H9 (cell line): ENCODE measurements around the gene CELSR2. TPM values are rescaled to one million over a fixed set of nuclear protein-coding genes. Genes with fewer than 3 reads are reported as not detected.
A peak's percentile ranks its signal among the peaks of the same experiment; 100 is the strongest.

Experiments used
- DNase-seq: peaks from one replicate; pipeline ENCODE4 v3.0.0-alpha.2; 2017
- H2AFZ ChIP-seq: one replicate; pipeline ENCODE4 v1.6.1; 2013; ENCODE audit warnings: mild to moderate bottlenecking, low read length, control low read depth, moderate library complexity
- H2AK5ac ChIP-seq: 2 replicates; pipeline ENCODE4 v1.6.1; 2013; ENCODE audit warnings: low read length, control low read depth, mixed read lengths; ENCODE audit not compliant: insufficient read length
- H2BK120ac ChIP-seq: one replicate; pipeline ENCODE4 v1.6.1; 2013; ENCODE audit warnings: low read depth, mild to moderate bottlenecking, low read length, control low read depth, inconsistent platforms; ENCODE audit not compliant: poor library complexity, severe bottlenecking
- H2BK12ac ChIP-seq: 2 replicates; pipeline ENCODE4 v1.6.1; 2013; ENCODE audit warnings: low read length, control low read depth, mixed read lengths, low read depth; ENCODE audit not compliant: insufficient read length
- H2BK15ac ChIP-seq: 2 replicates; pipeline ENCODE4 v1.6.1; 2013; ENCODE audit warnings: low read depth, low read length, control low read depth
- H2BK20ac ChIP-seq: one replicate; pipeline ENCODE4 v1.6.1; 2013; ENCODE audit warnings: low read depth, mild to moderate bottlenecking, low read length, control low read depth, inconsistent platforms; ENCODE audit not compliant: poor library complexity, severe bottlenecking
- H2BK5ac ChIP-seq: 2 replicates; pipeline ENCODE4 v1.6.1; 2013; ENCODE audit warnings: low read length, control low read depth, mixed read lengths; ENCODE audit not compliant: insufficient read length
- H3K14ac ChIP-seq: 2 replicates; pipeline ENCODE4 v1.6.1; 2013; ENCODE audit warnings: low read length, control low read depth; ENCODE audit not compliant: insufficient read depth
- H3K18ac ChIP-seq: 2 replicates; pipeline ENCODE4 v1.6.1; 2013; ENCODE audit warnings: low read depth, mild to moderate bottlenecking, mixed read lengths, low read length, control low read depth; ENCODE audit not compliant: insufficient read length
- H3K23ac ChIP-seq: 2 replicates; pipeline ENCODE4 v1.6.1; 2013; ENCODE audit warnings: low read length, control low read depth, mixed read lengths, low read depth; ENCODE audit not compliant: insufficient read length
- H3K23me2 ChIP-seq: 2 replicates; pipeline ENCODE4 v1.6.1; 2013; ENCODE audit warnings: low read depth, mild to moderate bottlenecking, mixed read lengths, low read length, control low read depth; ENCODE audit not compliant: insufficient read length, poor library complexity, severe bottlenecking
- H3K27ac ChIP-seq: 2 replicates; pipeline ENCODE4 v1.5.1; 2013; ENCODE audit warnings: low read length, control low read depth, mixed read lengths, low read depth; ENCODE audit not compliant: insufficient read length
- H3K27me3 ChIP-seq: 2 replicates; pipeline ENCODE4 v1.6.1; 2013; ENCODE audit warnings: low read length, control low read depth, inconsistent platforms; ENCODE audit not compliant: insufficient read depth
- H3K4ac ChIP-seq: 2 replicates; pipeline ENCODE4 v1.6.1; 2013; ENCODE audit warnings: low read depth, mild to moderate bottlenecking, control low read depth, inconsistent platforms, low read length, moderate library complexity
- H3K4me1 ChIP-seq: 2 replicates; pipeline ENCODE4 v1.6.1; 2013; ENCODE audit warnings: low read length, control low read depth, inconsistent platforms; ENCODE audit not compliant: insufficient read depth
- H3K4me2 ChIP-seq: 2 replicates; pipeline ENCODE4 v1.6.1; 2013; ENCODE audit warnings: low read length, control low read depth, mixed read lengths; ENCODE audit not compliant: insufficient read length, insufficient read depth
- H3K56ac ChIP-seq: 2 replicates; pipeline ENCODE4 v1.6.1; 2013; ENCODE audit warnings: low read depth, mild to moderate bottlenecking, mixed read lengths, low read length, control low read depth; ENCODE audit not compliant: insufficient read length
- H3K79me1 ChIP-seq: 2 replicates; pipeline ENCODE4 v1.6.1; 2013; ENCODE audit warnings: low read depth, mild to moderate bottlenecking, moderate library complexity, low read length, control low read depth, inconsistent platforms; ENCODE audit not compliant: insufficient read depth, poor library complexity, severe bottlenecking
- H3K79me2 ChIP-seq: 2 replicates; pipeline ENCODE4 v1.6.1; 2013; ENCODE audit warnings: low read length, control low read depth, inconsistent platforms; ENCODE audit not compliant: insufficient read depth
- H3K9ac ChIP-seq: 2 replicates; pipeline ENCODE4 v1.6.1; 2013; ENCODE audit warnings: low read length, control low read depth, mixed read lengths; ENCODE audit not compliant: insufficient read length; ENCODE audit errors: extremely low read depth
- H3K9me3 ChIP-seq: one replicate; pipeline ENCODE4 v1.6.1; 2013; ENCODE audit warnings: low read depth, low read length, inconsistent platforms; ENCODE audit not compliant: control insufficient read depth
- H3T11ph ChIP-seq: one replicate; pipeline ENCODE4 v1.6.1; 2013; ENCODE audit warnings: mild to moderate bottlenecking, low read length, control low read depth, inconsistent platforms
- H4K20me1 ChIP-seq: one replicate; pipeline ENCODE4 v1.6.1; 2013; ENCODE audit not compliant: control insufficient read depth, insufficient read length, insufficient read depth
- H4K5ac ChIP-seq: 2 replicates; pipeline ENCODE4 v1.6.1; 2013; ENCODE audit warnings: low read depth, mild to moderate bottlenecking, mixed read lengths, low read length, control low read depth; ENCODE audit not compliant: insufficient read length
- H4K8ac ChIP-seq: replicated peaks from 2 replicates; pipeline ENCODE4 v1.6.1; 2013; ENCODE audit warnings: low read length, control low read depth, mixed read lengths, low read depth; ENCODE audit not compliant: insufficient read length
- H4K91ac ChIP-seq: 2 replicates; pipeline ENCODE4 v1.6.1; 2013; ENCODE audit warnings: low read depth, mild to moderate bottlenecking, moderate library complexity, mixed read lengths, low read length, control low read depth; ENCODE audit not compliant: insufficient read length
- H3K27ac Mint-ChIP-seq, 3 experiments: 2 replicates in 2 of 3; 3 replicates in 1 of 3; pipeline ENCODE4 v1.8.0; 2020 to 2021; ENCODE audit warnings: mixed read lengths in 3 of 3, mild to moderate bottlenecking in 1 of 3, moderate library complexity in 1 of 3
- H3K27me3 Mint-ChIP-seq: 2 replicates; pipeline ENCODE4 v1.8.0; 2021; ENCODE audit warnings: low read depth, mild to moderate bottlenecking, moderate library complexity, mixed read lengths
- H3K36me3 Mint-ChIP-seq, 3 experiments: 2 replicates in 2 of 3; 3 replicates in 1 of 3; pipeline ENCODE4 v1.8.0; 2020 to 2021; ENCODE audit warnings: low read depth in 3 of 3, mixed read lengths in 3 of 3; ENCODE audit not compliant: insufficient read depth in 1 of 3
- H3K4me1 Mint-ChIP-seq, 2 experiments: 2 replicates each; pipeline ENCODE4 v1.8.0; 2020; ENCODE audit warnings: mixed read lengths in 2 of 2
- H3K4me3 Mint-ChIP-seq, 2 experiments: 2 replicates in 1 of 2; 3 replicates in 1 of 2; pipeline ENCODE4 v1.8.0; 2020 to 2021; ENCODE audit warnings: mild to moderate bottlenecking in 2 of 2, mixed read lengths in 2 of 2, moderate library complexity in 1 of 2
- H3K9me3 Mint-ChIP-seq, 2 experiments: 2 replicates in 1 of 2; 3 replicates in 1 of 2; pipeline ENCODE4 v1.8.0; 2020; ENCODE audit warnings: mild to moderate bottlenecking in 2 of 2, mixed read lengths in 2 of 2, moderate library complexity in 1 of 2
- WGBS: extraction: QIAGEN DNeasy Blood & Tissue Kit; methylation state at CpG from one replicate; pipeline ENCODE4 v1.1.7; 2013; ENCODE audit warnings: missing lambda C conversion rate, low lambda C conversion rate, mixed read lengths; ENCODE audit not compliant: insufficient read length; ENCODE audit errors: extremely low coverage; 5-methylcytosine and 5-hydroxymethylcytosine counted together
- total RNA-seq: library from RNA; stranded (reverse); gene quantifications from 2 replicates; pipeline ENCODE4 v1.2.1, GENCODE V29; 2021
- TF ChIP-seq, protein P1 (sequence below): fragments of 200-600 bp; sonication (generic); conservative IDR thresholded peaks from 3 replicates; pipeline ENCODE4 v1.8.0; 2021; ENCODE audit warnings: antibody characterized with exemption, mild to moderate bottlenecking

CELSR2 gene
- total RNA-seq, 1 experiment from 2014 or later = 29.2 TPM

DNA sequence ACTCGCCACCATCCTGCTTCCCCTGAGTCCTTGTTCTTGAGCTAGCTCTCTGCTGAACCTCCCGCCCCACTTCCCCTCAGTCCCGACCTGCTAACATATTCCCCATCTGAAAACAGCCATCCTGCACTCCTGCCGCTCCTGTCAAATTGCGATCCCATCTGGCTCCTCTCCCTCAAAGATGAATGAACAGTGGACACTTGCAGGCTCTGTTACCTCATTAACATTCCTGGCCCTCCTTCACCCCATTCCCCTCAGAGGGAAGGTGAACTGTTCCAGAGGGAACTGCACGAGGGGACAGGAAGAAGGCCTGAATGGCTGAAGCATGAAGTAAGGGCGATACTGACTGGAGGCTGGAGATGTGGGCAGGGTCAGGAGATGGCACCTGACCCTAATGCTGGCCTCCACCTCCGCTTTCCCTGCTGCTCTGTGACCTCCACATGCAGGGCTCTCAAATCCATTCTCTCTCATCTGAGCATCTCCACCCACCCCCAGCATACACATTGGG lies 7.4 kb upstream of the CELSR2 start:
- Histone ChIP-seq H2AK5ac (no peak overlapping the region), H4K5ac (no peak overlapping the region), H3K23ac (no peak overlapping the region), H2BK5ac (no peak overlapping the region), H3K9me3 (no peaks in the 10 kb centered on the region), H2BK15ac (no peak overlapping the region), H2BK12ac (no peak overlapping the region), H3K27me3 (no peaks in the 10 kb centered on the region), H2AFZ (no peak overlapping the region), H2BK20ac (no peak overlapping the region), H3K4me1 (peaks cover 14% of the 10 kb centered on the region; the same call in 1 of the 2 replicates), H2BK120ac (no peak overlapping the region), H3K79me2 (no peaks in the 10 kb centered on the region), H3K79me1 (no peaks in the 10 kb centered on the region), H4K8ac (no peak overlapping the region), H3K4me2 (no peak overlapping the region), H4K91ac (no peak overlapping the region), H4K20me1 (no peaks in the 10 kb centered on the region), H3K23me2 (no peaks in the 10 kb centered on the region), H3K18ac (no peak overlapping the region), H3K9ac (no peak overlapping the region), H3K56ac (no peak overlapping the region), H3T11ph (no peak overlapping the region), H3K27ac (no peak overlapping the region), H3K4ac (no peak overlapping the region), H3K14ac (no peak overlapping the region)
- H3K36me3 Mint-ChIP-seq = peaks cover 10 to 21% (median 19%) of the 10 kb centered on the region in 3 experiments; a peak in 6 of 7 replicates
- TF ChIP-seq, protein P1, sequence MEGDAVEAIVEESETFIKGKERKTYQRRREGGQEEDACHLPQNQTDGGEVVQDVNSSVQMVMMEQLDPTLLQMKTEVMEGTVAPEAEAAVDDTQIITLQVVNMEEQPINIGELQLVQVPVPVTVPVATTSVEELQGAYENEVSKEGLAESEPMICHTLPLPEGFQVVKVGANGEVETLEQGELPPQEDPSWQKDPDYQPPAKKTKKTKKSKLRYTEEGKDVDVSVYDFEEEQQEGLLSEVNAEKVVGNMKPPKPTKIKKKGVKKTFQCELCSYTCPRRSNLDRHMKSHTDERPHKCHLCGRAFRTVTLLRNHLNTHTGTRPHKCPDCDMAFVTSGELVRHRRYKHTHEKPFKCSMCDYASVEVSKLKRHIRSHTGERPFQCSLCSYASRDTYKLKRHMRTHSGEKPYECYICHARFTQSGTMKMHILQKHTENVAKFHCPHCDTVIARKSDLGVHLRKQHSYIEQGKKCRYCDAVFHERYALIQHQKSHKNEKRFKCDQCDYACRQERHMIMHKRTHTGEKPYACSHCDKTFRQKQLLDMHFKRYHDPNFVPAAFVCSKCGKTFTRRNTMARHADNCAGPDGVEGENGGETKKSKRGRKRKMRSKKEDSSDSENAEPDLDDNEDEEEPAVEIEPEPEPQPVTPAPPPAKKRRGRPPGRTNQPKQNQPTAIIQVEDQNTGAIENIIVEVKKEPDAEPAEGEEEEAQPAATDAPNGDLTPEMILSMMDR = no peak
- H3K4me3 Mint-ChIP-seq = no peak overlapping the region
- H3K4me1 Mint-ChIP-seq = peaks cover 59 to 64% of the 10 kb centered on the region in 2 experiments
- peak overlapping the region; percentile 2 to 62 (median 53); a peak in 4 of 7 replicates for H3K27ac Mint-ChIP-seq
- H3K9me3 Mint-ChIP-seq = no peaks in the 10 kb centered on the region; a peak in 1 of 5 replicates
- DNase-seq = peak; percentile 32
- WGBS = no CpG with 5 or more reads among the region's 8 CpGs
- H3K27me3 Mint-ChIP-seq = peaks cover 13% of the 10 kb centered on the region
